Effector memory CD8-positive, alpha-beta T cell (primary cell): ENCODE data around the gene SPINT2.

Source experiments
- ATAC-seq: fragments of 150-1000 bp; cut with Tn5 transposase; replicated peaks from 2 replicates; pipeline ENCODE4 v1.10.0; 2021; ENCODE audit warnings: mild to moderate bottlenecking, moderate library complexity
- DNase-seq, 3 experiments: peaks; one replicate each; pipeline ENCODE4 v3.0.0; 2021
- H3K27ac Mint-ChIP-seq, 2 donors: one replicate each; pipeline ENCODE4 v1.8.0; 2022; ENCODE audit warnings: mild to moderate bottlenecking in 2 of 2, mixed read lengths in 2 of 2, moderate library complexity in 2 of 2
- H3K27me3 Mint-ChIP-seq, 2 donors: one replicate each; pipeline ENCODE4 v1.8.0; 2022; ENCODE audit warnings: mixed read lengths in 2 of 2
- H3K36me3 Mint-ChIP-seq: one replicate; pipeline ENCODE4 v1.8.0; 2022; ENCODE audit warnings: mild to moderate bottlenecking, moderate library complexity, mixed read lengths; ENCODE audit not compliant: insufficient read depth
- H3K4me1 Mint-ChIP-seq, 2 donors: one replicate each; pipeline ENCODE4 v1.8.0; 2022; ENCODE audit warnings: low read depth in 2 of 2, mixed read lengths in 2 of 2
- H3K4me3 Mint-ChIP-seq, 2 donors: one replicate each; pipeline ENCODE4 v1.8.0; 2022; ENCODE audit warnings: mild to moderate bottlenecking in 2 of 2, mixed read lengths in 2 of 2, moderate library complexity in 2 of 2
- H3K9me3 Mint-ChIP-seq, 2 donors: one replicate each; pipeline ENCODE4 v1.8.0; 2022; ENCODE audit warnings: mixed read lengths in 2 of 2

SPINT2 gene

GRCh38 chr19:38283271-38283670 lies 18.9 kb downstream of the SPINT2 start:
- no peak for ATAC-seq

GRCh38 chr19:38284422-38284821 lies 20.0 kb downstream of the SPINT2 start:
- H3K9me3 Mint-ChIP-seq, result no peaks in the 10 kb centered on the region
- H3K27ac Mint-ChIP-seq, result no peak overlapping the region
- DNase-seq, result no peak
- H3K4me1 Mint-ChIP-seq, result no peaks in the 10 kb centered on the region
- no peak for ATAC-seq
- H3K27me3 Mint-ChIP-seq, result no peaks in the 10 kb centered on the region
- H3K36me3 Mint-ChIP-seq, result no peaks in the 10 kb centered on the region
- H3K4me3 Mint-ChIP-seq, result no peak overlapping the region

More at GRCh38 chr19:38283271-38283670, 18.9 kb downstream of the SPINT2 start:
- Mint-ChIP-seq H3K36me3 (no peaks in the 10 kb centered on the region), H3K4me3 (no peak overlapping the region), H3K9me3 (no peaks in the 10 kb centered on the region), H3K27me3 (no peaks in the 10 kb centered on the region), H3K4me1 (no peaks in the 10 kb centered on the region), H3K27ac (no peak overlapping the region)
- DNase-seq, result no peak

GRCh38 chr19:38285567-38285966 lies 21.2 kb downstream of the SPINT2 start:
- no peak overlapping the region for H3K27ac Mint-ChIP-seq
- ATAC-seq (no peak), DNase-seq (no peak)
- H3K27me3 Mint-ChIP-seq, result no peaks in the 10 kb centered on the region
- no peaks in the 10 kb centered on the region for H3K9me3 Mint-ChIP-seq
- no peaks in the 10 kb centered on the region for H3K36me3 Mint-ChIP-seq
- H3K4me1 Mint-ChIP-seq, result no peaks in the 10 kb centered on the region
- no peak overlapping the region for H3K4me3 Mint-ChIP-seq

GRCh38 chr19:38287604-38288003 lies 23.2 kb downstream of the SPINT2 start:
- no peaks in the 10 kb centered on the region for H3K27me3 Mint-ChIP-seq
- no peaks in the 10 kb centered on the region for H3K4me1 Mint-ChIP-seq
- no peaks in the 10 kb centered on the region for H3K9me3 Mint-ChIP-seq
- no peak overlapping the region for H3K27ac Mint-ChIP-seq
- no peak overlapping the region for H3K4me3 Mint-ChIP-seq
- no peaks in the 10 kb centered on the region for H3K36me3 Mint-ChIP-seq
- DNase-seq (no peak), ATAC-seq (peak; percentile 7)

GRCh38 chr19:38288123-38288855 lies 23.9 kb downstream of the SPINT2 start:
- Mint-ChIP-seq H3K4me3 (no peak overlapping the region), H3K9me3 (no peaks in the 10 kb centered on the region), H3K4me1 (no peaks in the 10 kb centered on the region), H3K27ac (no peak overlapping the region), H3K27me3 (no peaks in the 10 kb centered on the region), H3K36me3 (no peaks in the 10 kb centered on the region)
- DNase-seq, result no peak
- ATAC-seq, result no peak

GRCh38 chr19:38289955-38290354 lies 25.6 kb downstream of the SPINT2 start:
- Mint-ChIP-seq H3K27ac (no peak overlapping the region), H3K36me3 (no peaks in the 10 kb centered on the region), H3K4me3 (no peak overlapping the region), H3K4me1 (no peaks in the 10 kb centered on the region), H3K27me3 (no peaks in the 10 kb centered on the region), H3K9me3 (no peaks in the 10 kb centered on the region)
- DNase-seq, result no peak
- no peak for ATAC-seq

- Mint-ChIP-seq H3K9me3 (no peaks in the 10 kb centered on the region), H3K27me3 (no peaks in the 10 kb centered on the region), H3K4me1 (no peaks in the 10 kb centered on the region), H3K27ac (no peak overlapping the region), H3K36me3 (no peaks in the 10 kb centered on the region), H3K4me3 (no peak overlapping the region)
- ATAC-seq (no peak), DNase-seq (no peak)
Measured at GRCh38 chr19:38290631-38291147, 26.3 kb downstream of the SPINT2 start.

GRCh38 chr19:38291855-38292254 lies 27.5 kb downstream of the SPINT2 start:
- H3K27ac Mint-ChIP-seq, result no peak overlapping the region
- no peaks in the 10 kb centered on the region for H3K4me1 Mint-ChIP-seq
- DNase-seq, result no peak
- H3K4me3 Mint-ChIP-seq, result no peak overlapping the region
- no peaks in the 10 kb centered on the region for H3K36me3 Mint-ChIP-seq
- no peaks in the 10 kb centered on the region for H3K9me3 Mint-ChIP-seq
- ATAC-seq, result no peak
- H3K27me3 Mint-ChIP-seq, result no peaks in the 10 kb centered on the region

- no peak overlapping the region for H3K27ac Mint-ChIP-seq
- ATAC-seq (no peak), DNase-seq (no peak)
- H3K27me3 Mint-ChIP-seq, result no peaks in the 10 kb centered on the region
- no peaks in the 10 kb centered on the region for H3K36me3 Mint-ChIP-seq
- H3K4me1 Mint-ChIP-seq, result no peaks in the 10 kb centered on the region
- H3K4me3 Mint-ChIP-seq, result no peak overlapping the region
- H3K9me3 Mint-ChIP-seq, result no peaks in the 10 kb centered on the region
Measured at GRCh38 chr19:38293281-38293680, 28.9 kb downstream of the SPINT2 start.

- DNase-seq (no peak), ATAC-seq (no peak)
- Mint-ChIP-seq H3K27ac (no peak overlapping the region), H3K4me1 (no peaks in the 10 kb centered on the region), H3K9me3 (no peaks in the 10 kb centered on the region), H3K27me3 (no peaks in the 10 kb centered on the region), H3K36me3 (no peaks in the 10 kb centered on the region), H3K4me3 (no peak overlapping the region)
Measured at GRCh38 chr19:38294090-38294489, 29.7 kb downstream of the SPINT2 start.

- DNase-seq (no peak), ATAC-seq (no peak)
- no peak overlapping the region for H3K27ac Mint-ChIP-seq
- H3K27me3 Mint-ChIP-seq, result no peaks in the 10 kb centered on the region
- no peaks in the 10 kb centered on the region for H3K9me3 Mint-ChIP-seq
- H3K36me3 Mint-ChIP-seq, result peaks cover 3% of the 10 kb centered on the region
- no peaks in the 10 kb centered on the region for H3K4me1 Mint-ChIP-seq
- H3K4me3 Mint-ChIP-seq, result no peak overlapping the region
Measured at GRCh38 chr19:38298821-38299680, 34.7 kb downstream of the SPINT2 start.

- Mint-ChIP-seq H3K9me3 (no peaks in the 10 kb centered on the region), H3K36me3 (peaks cover 9% of the 10 kb centered on the region), H3K4me1 (peaks cover 0 to 3% of the 10 kb centered on the region in 2 donors), H3K27me3 (no peaks in the 10 kb centered on the region), H3K4me3 (no peak within 1 kb of the TSS), H3K27ac (no peak within 1 kb of the TSS)
- DNase-seq (no peak), ATAC-seq (no peak)
Measured at GRCh38 chr19:38303517-38304351, 39.4 kb downstream of the SPINT2 start, which contains the start of gene C19orf33. Gene C19orf33, plus strand, starts transcription at chr19:38304251. Its CDS starts 11 bp downstream, at chr19:38304262.

GRCh38 chr19:38304352-38304865 lies 40.0 kb downstream of the SPINT2 start:
- H3K4me3 Mint-ChIP-seq, result no peak overlapping the region
- no peaks in the 10 kb centered on the region for H3K9me3 Mint-ChIP-seq
- peaks cover 9% of the 10 kb centered on the region for H3K36me3 Mint-ChIP-seq
- H3K27ac Mint-ChIP-seq, result no peak overlapping the region
- no peaks in the 10 kb centered on the region for H3K27me3 Mint-ChIP-seq
- ATAC-seq (no peak), DNase-seq (no peak)
- peaks cover 0 to 3% of the 10 kb centered on the region in 2 donors for H3K4me1 Mint-ChIP-seq
